D341Med (cell line): Measurements from ENCODE around the gene MTM1.

Experiments
- DNase-seq: peaks from one replicate; pipeline ENCODE4 v3.0.0; 2012; ENCODE audit warnings: low spot score

Gene MTM1

GRCh38 chrX:150568320-150569154 is at the start of gene MTM1:
MTM1 (plus strand) TSS chrX:150568621; CDS start chrX:150592615, 23,994 bp downstream.
- peak; percentile 96 for DNase-seq

DNA sequence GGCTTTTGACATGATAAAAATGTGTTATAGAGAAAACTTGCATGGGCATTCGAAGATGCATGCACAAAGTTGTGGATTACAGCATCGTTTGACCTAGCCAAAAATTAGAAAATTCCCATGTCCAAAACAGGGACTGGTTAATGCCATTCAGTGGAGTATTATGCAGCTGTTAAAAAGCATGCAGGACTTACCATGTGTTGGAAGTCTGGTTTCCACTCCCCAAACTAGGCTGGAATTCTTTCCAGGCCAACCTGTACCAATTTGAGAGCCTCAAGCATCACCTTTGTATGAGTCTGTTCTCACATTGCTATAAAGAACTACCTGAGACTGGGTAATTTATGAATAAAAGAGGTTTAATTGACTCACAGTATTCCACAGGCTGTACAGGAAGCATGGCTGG is 45.9 kb upstream of the MTM1 start:
- no peak for DNase-seq

GRCh38 chrX:150525061-150525919 is 43.1 kb upstream of the MTM1 start:
- no peak for DNase-seq

DNA sequence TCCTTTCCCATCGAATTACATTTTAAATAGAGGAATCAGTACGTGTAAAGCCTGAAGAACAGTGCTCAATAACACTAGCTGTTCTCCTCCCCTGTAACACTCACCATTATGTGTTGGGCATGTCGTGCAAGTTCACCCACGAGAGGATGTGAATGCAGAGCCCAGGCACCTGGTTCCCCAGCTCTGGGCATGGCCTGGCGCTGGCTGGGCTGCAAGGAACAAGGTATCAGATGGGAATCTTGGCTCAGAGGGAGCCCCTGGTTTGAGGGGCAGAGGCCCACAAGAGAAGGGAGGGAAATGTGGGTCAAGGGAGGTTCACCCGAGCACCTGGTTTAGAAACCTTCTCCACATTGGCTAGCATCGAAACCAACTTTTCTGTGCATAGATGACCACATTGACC is 41.7 kb upstream of the MTM1 start:
- no peak for DNase-seq

DNA sequence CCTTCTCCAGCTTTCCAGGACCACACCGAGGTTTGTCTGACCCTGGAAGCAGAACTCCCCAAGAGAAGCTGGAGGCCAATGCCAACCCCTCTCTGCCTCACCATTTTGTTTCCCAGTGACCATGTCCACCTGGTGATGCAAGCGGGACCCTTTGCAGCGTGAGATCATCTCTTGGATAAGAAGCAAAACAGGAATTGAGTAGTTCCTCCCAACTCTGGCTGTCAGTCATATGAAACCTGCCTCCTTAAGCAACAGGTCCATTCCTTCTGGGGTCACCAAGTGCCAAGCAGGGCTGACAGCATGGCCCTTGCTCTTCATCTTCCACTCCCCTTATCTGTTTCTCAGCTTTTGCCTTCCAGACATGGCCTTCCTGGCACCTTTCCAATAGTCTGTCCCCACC is 41.3 kb upstream of the MTM1 start:
- no peak for DNase-seq

DNA sequence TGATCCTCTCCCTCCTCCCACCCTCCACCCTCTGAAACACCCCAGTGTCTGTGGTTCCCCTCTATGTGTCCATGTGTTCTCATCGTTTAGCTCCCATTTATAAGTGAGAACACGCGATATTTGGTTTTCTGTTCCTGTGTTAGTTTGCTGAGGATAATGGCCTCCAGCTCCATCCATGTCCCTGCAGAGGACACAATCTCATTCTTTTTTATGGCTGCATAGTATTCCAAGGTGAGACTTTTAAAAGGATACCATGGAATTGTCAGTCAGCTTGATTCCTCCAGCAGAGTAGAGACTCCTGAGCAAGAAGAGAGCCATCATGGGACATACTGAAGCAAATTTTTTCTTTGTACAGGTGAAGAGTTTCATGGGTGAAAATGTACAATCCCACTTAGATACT is 38.8 kb upstream of the MTM1 start:
- DNase-seq = no peak

- DNase-seq = no peak
These were observed 37.6 kb upstream of the MTM1 start for GRCh38 chrX:150530821-150531220.

DNA sequence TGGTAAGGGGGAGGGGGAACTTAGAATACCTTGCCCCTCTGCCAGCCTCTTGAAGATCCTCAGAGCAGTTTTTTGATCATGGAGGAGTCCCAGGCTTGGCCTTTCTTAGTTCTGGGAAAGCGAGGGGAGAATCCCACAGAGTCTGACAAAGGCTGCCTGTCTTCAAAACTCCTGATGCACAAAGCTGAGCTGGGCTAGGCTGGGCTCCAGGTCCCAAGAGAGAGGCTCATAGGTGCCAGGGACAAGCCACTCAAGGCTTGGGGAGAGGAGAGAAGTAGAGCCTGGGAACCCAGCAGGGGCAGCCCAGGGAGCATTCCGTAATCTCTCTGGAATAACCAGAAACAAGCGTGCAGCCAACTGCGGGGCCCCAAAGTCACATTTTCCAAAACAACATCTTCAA is 37.0 kb upstream of the MTM1 start:
- DNase-seq = no peak

- DNase-seq = no peak
These were observed 34.6 kb upstream of the MTM1 start for GRCh38 chrX:150533863-150534262.

DNA sequence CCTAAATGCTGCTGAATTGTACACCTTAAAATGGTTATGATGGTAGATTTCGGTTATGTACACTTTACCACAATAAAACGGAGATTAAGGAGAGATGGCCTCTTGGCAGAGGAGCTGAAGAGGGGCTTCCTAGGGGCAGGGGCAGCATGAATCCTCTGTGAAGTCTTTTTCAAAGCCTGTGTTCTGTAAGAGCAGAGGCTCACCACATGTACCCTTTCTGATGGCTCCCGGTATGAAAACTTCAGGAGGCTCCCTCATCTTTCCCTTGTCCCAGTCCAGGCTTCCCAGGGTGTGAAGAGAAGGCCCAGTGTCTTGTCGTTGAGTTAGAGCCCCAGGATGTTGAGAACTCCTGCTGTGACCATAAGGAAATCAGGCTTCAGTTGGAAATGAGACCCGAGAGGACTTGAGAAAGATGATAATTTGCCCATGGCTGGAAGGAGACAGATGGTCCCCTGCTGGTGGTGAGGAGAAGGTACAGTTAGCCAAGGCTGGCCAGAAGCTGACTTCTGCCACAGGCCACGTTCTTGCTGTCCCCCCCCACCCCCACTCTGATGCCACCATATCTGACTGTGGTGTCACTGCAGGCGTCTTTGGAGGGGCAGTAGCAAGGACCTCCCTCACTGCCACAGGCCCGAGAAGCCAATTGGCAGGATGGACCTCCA is 31.8 kb upstream of the MTM1 start:
- DNase-seq = no peak

DNA sequence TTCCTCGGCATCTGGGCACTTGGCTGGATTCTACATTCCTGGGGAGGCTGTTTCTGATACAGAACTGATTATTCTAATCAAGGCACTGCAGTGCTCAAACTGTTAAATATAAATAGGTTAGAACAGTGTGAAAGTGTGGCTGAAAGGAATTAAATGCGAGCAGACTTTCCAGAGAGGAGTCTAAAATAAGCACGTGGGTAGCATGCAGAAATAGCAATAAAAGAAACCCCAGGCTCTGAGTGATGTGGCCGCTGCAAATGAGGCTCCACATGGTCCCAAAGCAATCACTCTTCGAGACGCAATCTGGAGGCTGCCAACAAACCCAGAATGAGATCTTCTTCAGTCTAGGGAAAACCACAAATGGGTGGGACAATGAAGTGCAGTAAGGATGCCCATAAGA is 30.6 kb upstream of the MTM1 start:
- DNase-seq = no peak

DNA sequence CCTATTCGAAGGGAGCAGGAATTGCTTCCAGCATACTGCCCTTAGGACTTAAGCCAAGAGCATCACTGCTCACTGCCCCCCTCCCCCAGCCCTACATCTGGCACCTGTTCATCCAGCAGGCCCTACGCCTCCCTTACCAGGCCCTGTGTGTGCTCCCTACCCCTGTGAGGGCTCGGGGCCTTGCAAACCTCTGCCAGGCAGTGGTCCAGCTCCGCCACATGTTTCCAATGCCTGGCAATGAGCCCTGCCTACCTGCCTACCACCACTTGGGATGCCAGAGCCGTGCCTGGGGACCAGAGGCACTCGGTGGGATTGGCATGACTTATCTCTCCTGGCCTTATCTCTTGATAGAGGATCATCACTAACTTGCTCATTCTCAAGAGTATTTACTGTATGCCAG is 27.5 kb upstream of the MTM1 start:
- no peak for DNase-seq

DNA sequence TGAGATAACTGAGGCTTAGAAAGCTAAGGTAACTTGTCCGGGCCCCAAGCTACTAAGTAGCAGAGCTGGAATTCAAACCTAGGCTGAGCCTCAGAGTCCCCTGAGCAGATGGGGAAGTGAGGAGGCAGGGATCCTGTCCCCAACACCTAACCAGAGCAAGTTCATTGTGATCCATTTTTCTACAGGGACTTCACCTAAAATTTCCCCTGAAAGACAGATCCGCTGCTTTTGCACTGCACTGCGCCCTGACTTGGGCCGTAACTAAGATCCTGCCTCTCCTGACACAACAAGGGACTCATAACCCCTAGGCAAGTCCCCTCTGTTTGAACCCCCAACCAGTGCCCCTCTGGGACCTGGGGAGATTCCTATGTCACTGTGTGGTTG is 25.6 kb upstream of the MTM1 start:
- DNase-seq = no peak

DNA sequence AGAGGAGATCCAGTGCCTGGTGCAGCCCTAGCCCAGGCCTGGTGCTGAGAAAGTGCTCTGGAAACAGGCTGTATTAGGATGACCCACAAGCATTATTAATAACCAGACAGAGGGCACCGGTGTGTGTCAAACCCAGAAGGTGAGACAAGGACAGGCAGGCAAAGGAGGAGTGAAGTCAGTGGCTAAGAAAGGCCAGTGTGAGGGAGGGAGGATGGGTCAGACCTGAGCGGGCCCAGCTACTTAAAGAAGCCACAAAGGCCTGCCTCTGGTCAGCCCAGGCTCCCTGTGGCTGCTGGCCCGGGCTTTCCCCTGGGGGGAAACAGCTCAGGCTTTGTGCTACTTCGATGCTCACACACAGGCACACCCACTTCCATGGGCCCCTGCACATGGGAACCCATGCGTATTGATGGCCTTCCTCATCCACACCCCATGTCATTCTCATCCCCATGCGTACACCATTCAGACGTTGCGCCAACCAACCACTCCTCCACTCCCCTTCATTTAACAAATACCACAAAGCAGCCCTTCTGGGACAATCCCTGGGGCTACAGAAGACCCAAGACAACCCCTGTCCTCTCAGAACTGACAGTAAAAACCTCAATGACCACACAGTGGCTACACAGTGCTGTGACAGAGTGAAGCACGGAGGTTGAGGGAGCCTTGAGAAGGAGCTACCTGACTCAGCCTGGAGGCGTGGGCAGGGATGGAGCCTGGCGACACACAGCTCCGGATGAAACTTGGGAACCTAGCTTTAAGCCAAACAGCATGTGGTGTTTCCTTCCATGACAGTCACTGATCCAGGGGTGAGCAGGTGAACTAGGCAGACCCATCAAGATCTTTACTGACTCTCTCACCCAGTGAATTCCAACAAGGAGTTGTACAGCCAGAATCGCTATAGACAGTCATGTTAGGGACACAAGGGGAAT is 24.9 kb upstream of the MTM1 start:
- no peak for DNase-seq

GRCh38 chrX:150544222-150544787 is 24.1 kb upstream of the MTM1 start:
- no peak for DNase-seq

- no peak for DNase-seq
These were observed 23.3 kb upstream of the MTM1 start for GRCh38 chrX:150544835-150545770.

DNA sequence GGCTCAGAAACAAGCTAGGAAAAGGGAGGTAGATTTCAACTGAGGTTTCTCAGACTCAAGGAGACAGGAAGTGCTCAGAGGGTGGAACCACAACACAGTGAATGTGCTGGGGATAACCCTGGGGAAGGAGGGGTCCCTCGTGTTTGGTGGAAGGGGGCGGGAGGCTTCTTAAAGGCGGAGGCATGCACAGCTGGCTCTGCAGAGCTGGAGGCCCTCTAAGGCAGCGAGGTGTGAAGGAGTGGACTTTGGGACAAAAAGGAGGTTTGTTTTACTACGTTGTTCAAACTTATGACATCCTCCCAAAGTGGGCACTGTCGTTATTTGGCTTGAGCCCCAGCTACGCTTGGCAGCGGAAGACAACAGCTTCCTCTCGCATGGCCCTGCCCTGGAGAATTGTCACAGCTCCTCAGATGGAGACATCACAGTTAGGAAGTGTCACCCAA is 21.7 kb upstream of the MTM1 start:
- DNase-seq = no peak

DNA sequence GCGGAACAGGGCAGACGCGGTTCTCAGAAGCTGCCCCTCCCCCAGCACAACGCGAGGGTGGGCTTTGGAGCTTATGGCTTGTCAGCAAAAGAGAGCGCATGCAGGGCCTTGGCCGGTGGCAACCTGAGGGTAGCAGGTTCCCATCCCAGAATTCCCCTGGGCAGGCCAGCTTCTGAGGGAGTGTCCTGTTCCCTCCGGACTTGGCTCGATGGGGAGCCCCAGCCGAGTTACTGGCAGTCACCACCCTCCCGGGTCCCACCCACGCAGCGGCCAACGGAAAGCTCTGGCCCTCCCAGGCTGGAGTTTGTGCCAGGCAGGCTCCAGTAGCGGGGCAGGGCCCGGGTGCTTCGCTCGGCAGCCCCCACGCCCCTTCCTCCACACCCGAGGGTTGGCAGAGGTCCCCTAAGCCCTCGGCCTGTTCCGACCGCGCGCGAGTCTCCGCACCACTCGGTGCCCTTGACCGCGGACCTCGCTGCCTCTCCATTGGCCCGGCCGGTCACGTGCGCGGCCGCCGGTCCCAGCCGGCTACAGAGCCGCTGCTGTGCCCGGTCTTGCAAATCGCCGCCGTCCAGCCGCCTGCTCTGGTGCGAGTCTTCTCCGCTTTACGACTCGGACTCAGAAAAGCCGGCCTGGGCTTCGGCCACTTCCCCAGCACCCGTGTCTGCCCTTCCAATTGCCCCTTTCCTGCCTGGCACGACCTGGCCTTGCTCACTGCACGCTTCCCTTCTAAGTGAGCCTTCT is 20.9 kb upstream of the MTM1 start:
- no peak for DNase-seq

- DNase-seq = no peak
These were observed 20.2 kb upstream of the MTM1 start for GRCh38 chrX:150548251-150548650.
